ENCODE results near the gene TOPAZ1.

TOPAZ1 gene

GRCh38 chr3:44232407-44232806 lies 9.3 kb upstream of the TOPAZ1 start:
- in situ Hi-C loops (cut with MboI; ENCODE audit: low pct_unique_long_range_greater_than_20kb, low sequenced_read_pairs, unreplicated experiment): no loop called here
- no peak for TF ChIP-seq CTCF (IDR thresholded peaks at IDR 0.05; ENCODE audit: extremely low read depth, insufficient read depth, missing control alignments)
- DNase-seq (ENCODE audit: low spot score): no peak

GRCh38 chr3:44234648-44235268 lies 6.9 kb upstream of the TOPAZ1 start:
- in situ Hi-C loops (cut with MboI; ENCODE audit: low pct_unique_long_range_greater_than_20kb, low sequenced_read_pairs, unreplicated experiment): no loop called here
- DNase-seq (ENCODE audit: low spot score): no peak
- no peak for TF ChIP-seq CTCF (IDR thresholded peaks at IDR 0.05; ENCODE audit: extremely low read depth, insufficient read depth, missing control alignments)

- peak; percentile 54 for DNase-seq (ENCODE audit: low spot score)
- in situ Hi-C loops (cut with MboI; ENCODE audit: low pct_unique_long_range_greater_than_20kb, low sequenced_read_pairs, unreplicated experiment): no loop called here
Measured at GRCh38 chr3:44235604-44236484, 5.8 kb upstream of the TOPAZ1 start.

GRCh38 chr3:44236485-44236908 lies 5.2 kb upstream of the TOPAZ1 start:
- no peak for DNase-seq (ENCODE audit: low spot score)
- in situ Hi-C loops (cut with MboI; ENCODE audit: low pct_unique_long_range_greater_than_20kb, low sequenced_read_pairs, unreplicated experiment): no loop called here
- no peak for TF ChIP-seq CTCF (IDR thresholded peaks at IDR 0.05; ENCODE audit: extremely low read depth, insufficient read depth, missing control alignments)

More at GRCh38 chr3:44235604-44236484, 5.8 kb upstream of the TOPAZ1 start:
- TF ChIP-seq CTCF (IDR thresholded peaks at IDR 0.05; ENCODE audit: extremely low read depth, insufficient read depth, missing control alignments): peak; percentile 76

- in situ Hi-C loops (cut with MboI; ENCODE audit: low pct_unique_long_range_greater_than_20kb, low sequenced_read_pairs, unreplicated experiment): no loop called here
- TF ChIP-seq CTCF (IDR thresholded peaks at IDR 0.05; ENCODE audit: extremely low read depth, insufficient read depth, missing control alignments): no peak
- DNase-seq (ENCODE audit: low spot score): no peak
Measured at GRCh38 chr3:44237161-44237560, 4.5 kb upstream of the TOPAZ1 start.

- in situ Hi-C loops (cut with MboI; ENCODE audit: low pct_unique_long_range_greater_than_20kb, low sequenced_read_pairs, unreplicated experiment): no loop called here
- DNase-seq (ENCODE audit: low spot score): no peak
- TF ChIP-seq CTCF (IDR thresholded peaks at IDR 0.05; ENCODE audit: extremely low read depth, insufficient read depth, missing control alignments): no peak
Measured at GRCh38 chr3:44237665-44238064, 4.0 kb upstream of the TOPAZ1 start.
